Panc1 (cell line): ENCODE measurements around the gene KBTBD4.

Source experiments
- CTCF ChIP-seq: fragments of 450-650 bp; IDR thresholded peaks from 2 replicates; pipeline ENCODE4 v1.5.1; 2017; ENCODE audit warnings: mild to moderate bottlenecking
- REST ChIP-seq, 2 experiments: IDR thresholded peaks; 2 replicates each; pipeline ENCODE4 v1.6.1; 2011 to 2012; ENCODE audit warnings: low read depth in 2 of 2, control low read depth in 1 of 2, low read length in 1 of 2, mild to moderate bottlenecking in 1 of 2, moderate library complexity in 1 of 2; ENCODE audit not compliant: insufficient read depth in 1 of 2

GRCh38 chr11:47545298-47545697, 33.5 kb downstream of the KBTBD4 start:
- TF ChIP-seq CTCF, result no peak
- no peak for TF ChIP-seq REST (IDR thresholded peaks at IDR 0.05; ENCODE audit: insufficient read depth in 1 of 2, low read depth in 2 of 2, low read length in 1 of 2)
